ENCODE data around the gene PAPSS1. TPM values are rescaled to one million over a fixed set of nuclear protein-coding genes. Genes with fewer than 3 reads are reported as not detected.

Gene PAPSS1
- total and polyA plus RNA-seq, 10 of the 15 experiments (the other 5 are each of a cell fraction or from before 2014, with no cell fraction given) = 22.6 to 73.0 (median 30.6) TPM

DNA sequence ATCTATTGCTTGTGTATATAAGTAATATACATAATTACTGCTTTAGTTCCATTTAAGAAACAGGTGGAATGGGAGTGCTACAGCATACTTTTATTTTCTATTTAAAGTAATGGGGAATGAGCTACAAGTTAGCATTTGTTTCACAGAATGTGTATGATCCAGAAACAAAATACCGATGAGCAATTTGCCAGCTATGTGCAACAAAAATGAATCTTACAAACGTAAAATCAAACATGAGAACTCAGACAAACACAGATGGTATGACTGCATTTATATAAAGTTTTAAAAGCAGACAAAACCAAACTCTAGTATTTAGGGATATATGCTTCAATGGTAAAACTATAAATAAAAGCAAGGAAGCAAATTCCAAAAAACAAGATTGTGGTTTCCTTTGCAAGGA, 141.7 kb downstream of the PAPSS1 start:
- FAIRE-seq = no peak
- Histone ChIP-seq H3K9me3 (replicated peaks; ENCODE audit: control insufficient read depth, insufficient read depth, low read length) (no peaks in the 10 kb centered on the region), H3K4me3 (no peak overlapping the region), H3K4me2 (ENCODE audit: control insufficient read depth, insufficient read depth) (no peak overlapping the region), H3K4me1 (ENCODE audit: control insufficient read depth, insufficient read depth, low read length) (no peaks in the 10 kb centered on the region), H3K79me2 (ENCODE audit: control insufficient read depth, insufficient read depth, low read length) (no peaks in the 10 kb centered on the region), H3K36me3 (ENCODE audit: control insufficient read depth in 2 of 2, insufficient read depth in 2 of 2, low read length in 1 of 2) (no peaks in the 10 kb centered on the region), H4K20me1 (ENCODE audit: control insufficient read depth, insufficient read depth) (peaks cover 3% of the 10 kb centered on the region; the same call in 1 of the 2 replicates), H3K9ac (ENCODE audit: control insufficient read depth, insufficient read depth, low read length) (no peak overlapping the region), H2AFZ (ENCODE audit: control insufficient read depth, low read depth, low read length) (no peak overlapping the region), H3K27me3 (replicated peaks in 1 of 2; ENCODE audit: control insufficient read depth in 2 of 2, insufficient read depth in 2 of 2, low read length in 1 of 2) (no peaks in the 10 kb centered on the region), H3K27ac (ENCODE audit: control insufficient read depth, insufficient read depth) (no peak overlapping the region)
- CTCF ChIA-PET = no interaction called here
- no peak for ATAC-seq
- no peak for DNase-seq (ENCODE audit: low read depth, low spot score)
- no TSS peak for BruUV-seq (replicated peaks)
- SMC1A ChIA-PET (ENCODE audit: uncharacterized antibody, unreplicated experiment) = no interaction called here
- TF ChIP-seq EED (IDR thresholded peaks at IDR 0.05; ENCODE audit: low read depth) = no peak
- no peak for TF ChIP-seq HDAC2 (IDR thresholded peaks at IDR 0.05)
- no peak for TF ChIP-seq RBBP5 (conservative IDR thresholded peaks at IDR 0.05)
- no peak for TF ChIP-seq NR2F1 (conservative IDR thresholded peaks at IDR 0.05)
- no peak for TF ChIP-seq ZNF207 (IDR thresholded peaks at IDR 0.05; ENCODE audit: borderline replicate concordance)
- TF ChIP-seq EP300 (IDR thresholded peaks at IDR 0.05; ENCODE audit: borderline replicate concordance in 1 of 2, control insufficient read depth in 1 of 2, low read depth in 2 of 2, low read length in 2 of 2) = no peak
- POLR2A ChIA-PET = no interaction called here
- RAD21 ChIA-PET (ENCODE audit: unreplicated experiment) = no interaction called here
- intact Hi-C loops (cut with micrococcal nuclease; ENCODE audit: unreplicated experiment) (no loop called here), in situ Hi-C loops (cut with MboI) (no loop called here)
- 4% methylated on average over 2 of the region's 2 CpGs for WGBS (ENCODE audit: insufficient coverage, insufficient replicate concordance, low lambda C conversion rate, missing lambda C conversion rate)

DNA sequence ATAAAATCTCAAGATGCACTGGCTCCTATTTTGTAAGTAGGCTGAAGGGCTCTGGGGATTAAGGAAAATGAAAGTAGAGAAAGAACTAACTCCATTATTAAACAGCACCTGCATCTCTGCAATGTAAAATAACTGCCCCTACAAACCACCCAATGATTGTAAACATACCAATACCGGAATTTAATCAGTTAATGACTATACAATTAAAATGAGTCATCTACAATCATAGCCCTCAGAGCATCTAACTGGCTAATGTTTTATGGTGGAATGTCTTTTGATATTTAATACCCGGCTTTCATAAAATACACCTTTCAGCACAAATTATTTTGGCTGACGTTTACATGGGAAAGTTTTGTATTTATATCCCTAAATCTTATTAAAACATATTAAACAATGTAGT, 142.3 kb downstream of the PAPSS1 start:
- BruUV-seq (replicated peaks) = no TSS peak
- TF ChIP-seq RUNX3 (IDR thresholded peaks at IDR 0.05; ENCODE audit: low read length) (no peak), TCF12 (IDR thresholded peaks at IDR 0.05; ENCODE audit: low read depth, low read length) (no peak), NFIC (IDR thresholded peaks at IDR 0.05; ENCODE audit: low read depth, low read length) (no peak), TARDBP (IDR thresholded peaks at IDR 0.05; ENCODE audit: borderline replicate concordance) (no peak), POLR2AphosphoS5 (IDR thresholded peaks at IDR 0.05; ENCODE audit: low read length) (no peak), PML (IDR thresholded peaks at IDR 0.05; ENCODE audit: low read length) (no peak), ATF7 (IDR thresholded peaks at IDR 0.05; ENCODE audit: low read depth) (no peak), FOS (IDR thresholded peaks at IDR 0.05; ENCODE audit: borderline replicate concordance, extremely low read depth, insufficient read length) (no peak), NFYB (IDR thresholded peaks at IDR 0.05; ENCODE audit: insufficient read depth, low read depth, low read length) (no peak), RELA (IDR thresholded peaks at IDR 0.05; ENCODE audit: borderline replicate concordance, partially characterized antibody) (no peak), SREBF1 (IDR thresholded peaks at IDR 0.05; ENCODE audit: low read length) (no peak)
- TF ChIP-seq, protein P1, sequence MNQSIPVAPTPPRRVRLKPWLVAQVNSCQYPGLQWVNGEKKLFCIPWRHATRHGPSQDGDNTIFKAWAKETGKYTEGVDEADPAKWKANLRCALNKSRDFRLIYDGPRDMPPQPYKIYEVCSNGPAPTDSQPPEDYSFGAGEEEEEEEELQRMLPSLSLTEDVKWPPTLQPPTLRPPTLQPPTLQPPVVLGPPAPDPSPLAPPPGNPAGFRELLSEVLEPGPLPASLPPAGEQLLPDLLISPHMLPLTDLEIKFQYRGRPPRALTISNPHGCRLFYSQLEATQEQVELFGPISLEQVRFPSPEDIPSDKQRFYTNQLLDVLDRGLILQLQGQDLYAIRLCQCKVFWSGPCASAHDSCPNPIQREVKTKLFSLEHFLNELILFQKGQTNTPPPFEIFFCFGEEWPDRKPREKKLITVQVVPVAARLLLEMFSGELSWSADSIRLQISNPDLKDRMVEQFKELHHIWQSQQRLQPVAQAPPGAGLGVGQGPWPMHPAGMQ (IDR thresholded peaks at IDR 0.05; ENCODE audit: borderline replicate concordance) = no peak
- TF ChIP-seq, protein P2, sequence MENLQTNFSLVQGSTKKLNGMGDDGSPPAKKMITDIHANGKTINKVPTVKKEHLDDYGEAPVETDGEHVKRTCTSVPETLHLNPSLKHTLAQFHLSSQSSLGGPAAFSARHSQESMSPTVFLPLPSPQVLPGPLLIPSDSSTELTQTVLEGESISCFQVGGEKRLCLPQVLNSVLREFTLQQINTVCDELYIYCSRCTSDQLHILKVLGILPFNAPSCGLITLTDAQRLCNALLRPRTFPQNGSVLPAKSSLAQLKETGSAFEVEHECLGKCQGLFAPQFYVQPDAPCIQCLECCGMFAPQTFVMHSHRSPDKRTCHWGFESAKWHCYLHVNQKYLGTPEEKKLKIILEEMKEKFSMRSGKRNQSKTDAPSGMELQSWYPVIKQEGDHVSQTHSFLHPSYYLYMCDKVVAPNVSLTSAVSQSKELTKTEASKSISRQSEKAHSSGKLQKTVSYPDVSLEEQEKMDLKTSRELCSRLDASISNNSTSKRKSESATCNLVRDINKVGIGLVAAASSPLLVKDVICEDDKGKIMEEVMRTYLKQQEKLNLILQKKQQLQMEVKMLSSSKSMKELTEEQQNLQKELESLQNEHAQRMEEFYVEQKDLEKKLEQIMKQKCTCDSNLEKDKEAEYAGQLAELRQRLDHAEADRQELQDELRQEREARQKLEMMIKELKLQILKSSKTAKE (IDR thresholded peaks at IDR 0.05; ENCODE audit: low read depth, poor library complexity, severe bottlenecking) = no peak

More for the DNA sequence above, 142.3 kb downstream of the PAPSS1 start:
- RAD21 ChIA-PET (ENCODE audit: unreplicated experiment) = no interaction called here
- H2AFZ ChIP-seq (ENCODE audit: control insufficient read depth, low read depth, low read length) = no peak overlapping the region
- H3K27ac ChIP-seq (ENCODE audit: control insufficient read depth, insufficient read depth) = no peak overlapping the region
- no peaks in the 10 kb centered on the region for H3K27me3 ChIP-seq (replicated peaks in 1 of 2; ENCODE audit: control insufficient read depth in 2 of 2, insufficient read depth in 2 of 2, low read length in 1 of 2)
- H3K79me2 ChIP-seq (ENCODE audit: control insufficient read depth, insufficient read depth, low read length) = no peaks in the 10 kb centered on the region
- SMC1A ChIA-PET (ENCODE audit: uncharacterized antibody, unreplicated experiment) = no interaction called here
- ATAC-seq (no peak), FAIRE-seq (no peak), DNase-seq (ENCODE audit: low read depth, low spot score) (no peak)
- POLR2A ChIA-PET = no interaction called here
- no peak overlapping the region for H3K4me2 ChIP-seq (ENCODE audit: control insufficient read depth, insufficient read depth)
- intact Hi-C loops (cut with micrococcal nuclease; ENCODE audit: unreplicated experiment) (no loop called here), in situ Hi-C loops (cut with MboI) (no loop called here)
- no peak overlapping the region for H3K9ac ChIP-seq (ENCODE audit: control insufficient read depth, insufficient read depth, low read length)
- H4K20me1 ChIP-seq (ENCODE audit: control insufficient read depth, insufficient read depth) = peaks cover 3% of the 10 kb centered on the region; the same call in 1 of the 2 replicates
- no peaks in the 10 kb centered on the region for H3K9me3 ChIP-seq (replicated peaks; ENCODE audit: control insufficient read depth, insufficient read depth, low read length)
- 31% methylated on average over 3 of the region's 3 CpGs for WGBS (ENCODE audit: insufficient coverage, insufficient replicate concordance, low lambda C conversion rate, missing lambda C conversion rate)
- CTCF ChIA-PET = no interaction called here
- H3K36me3 ChIP-seq (ENCODE audit: control insufficient read depth in 2 of 2, insufficient read depth in 2 of 2, low read length in 1 of 2) = no peaks in the 10 kb centered on the region
- no peaks in the 10 kb centered on the region for H3K4me1 ChIP-seq (ENCODE audit: control insufficient read depth, insufficient read depth, low read length)
- no peak overlapping the region for H3K4me3 ChIP-seq
